ENCODE measurements around the gene ARAP1. TPM values are rescaled to one million over a fixed set of nuclear protein-coding genes. Genes with fewer than 3 reads are reported as not detected.

ARAP1 gene
- total and polyA plus RNA-seq, 2 of the 8 experiments (the other 6 are each of a cell fraction or from before 2014, with no cell fraction given), result 25.7 to 61.6 TPM

- H4K91ac ChIP-seq (replicated peaks; ENCODE audit: insufficient read length, low read length), result no peak overlapping the region
- H2BK12ac ChIP-seq (ENCODE audit: low read depth, low read length), result peak overlapping the region; percentile 97; the same call in 1 of the 2 replicates
- DNase-seq (ENCODE audit: low read depth in 1 of 2, low spot score in 2 of 2) (no peak), FAIRE-seq (no peak)
- CTCF ChIA-PET (ENCODE audit: partially characterized antibody), result interaction anchor here (0.9 to 4.5 kb wide), 8 partner anchors 15 to 496 kb away, joined by 3 to 18 read pairs (median 3); partner anchors contain the start of gene STARD10
- H3K79me2 ChIP-seq (ENCODE audit: control insufficient read depth in 1 of 2, insufficient read depth in 2 of 2, low read length in 2 of 2), result peaks cover 4 to 57% of the 10 kb centered on the region in 2 experiments; a peak in 3 of 4 replicates
- H4K20me1 ChIP-seq (replicated peaks in 1 of 2; ENCODE audit: control insufficient read depth in 1 of 2, insufficient read depth in 2 of 2, low read length in 2 of 2), result peaks cover 13 to 39% of the 10 kb centered on the region in 2 experiments
- no peak for TF ChIP-seq E2F6 (IDR thresholded peaks at IDR 0.05)
- TF ChIP-seq KDM1A (IDR thresholded peaks at IDR 0.05; ENCODE audit: borderline replicate concordance, low read length), result no peak
- no peak for TF ChIP-seq POLR2AphosphoS5 (IDR thresholded peaks at IDR 0.05; ENCODE audit: low read depth, low read length)
- no peak for TF ChIP-seq GTF2F1 (IDR thresholded peaks at IDR 0.05; ENCODE audit: borderline replicate concordance, low read depth, low read length)
- no peak for TF ChIP-seq CREB1 (IDR thresholded peaks at IDR 0.05)
- no peak for TF ChIP-seq BRCA1 (IDR thresholded peaks at IDR 0.05; ENCODE audit: low read depth, low read length)
- no peak for TF ChIP-seq SP4 (IDR thresholded peaks at IDR 0.05; ENCODE audit: low read length)
- no peak for TF ChIP-seq CBX5 (IDR thresholded peaks at IDR 0.05; ENCODE audit: low read depth, low read length)
- TF ChIP-seq EGR1 (IDR thresholded peaks at IDR 0.05; ENCODE audit: borderline replicate concordance, low read depth, low read length), result no peak
- no peak for TF ChIP-seq SIRT6 (IDR thresholded peaks at IDR 0.05; ENCODE audit: low read length)
- TF ChIP-seq USF2 (IDR thresholded peaks at IDR 0.05; ENCODE audit: low read length), result no peak
- peaks cover 26% of the 10 kb centered on the region for H3K79me1 ChIP-seq (ENCODE audit: low read depth, low read length)
- peak overlapping the region; percentile 75 for H2BK5ac ChIP-seq (ENCODE audit: low read depth, low read length)
- H3K14ac ChIP-seq (ENCODE audit: insufficient read length), result no peak overlapping the region
- H3K23me2 ChIP-seq (ENCODE audit: low read depth, low read length), result no peaks in the 10 kb centered on the region
- no peak overlapping the region for H3K9ac ChIP-seq (replicated peaks in 1 of 4; ENCODE audit: extremely low read depth in 1 of 4, low read depth in 3 of 4, low read length in 3 of 4)
- H3K4me3 ChIP-seq (ENCODE audit: extremely low read depth in 1 of 4, insufficient read depth in 2 of 4, low read depth in 3 of 4, low read length in 4 of 4), result no peak overlapping the region
- H2AFZ ChIP-seq (ENCODE audit: low read length), result no peak overlapping the region
- no peak overlapping the region for H4K5ac ChIP-seq (ENCODE audit: insufficient read length, low read depth, low read length)
- no peaks in the 10 kb centered on the region for H3K27me3 ChIP-seq (replicated peaks in 1 of 4; ENCODE audit: control insufficient read depth in 3 of 4, extremely low read depth in 1 of 4, insufficient read depth in 3 of 4, low read length in 3 of 4)
- peak overlapping the region; percentile 55; the same call in 1 of the 2 replicates for H2BK15ac ChIP-seq (ENCODE audit: low read length)
- no peak overlapping the region; the same call in 1 of the 2 replicates for H3K18ac ChIP-seq (ENCODE audit: extremely low read depth, low read length)
- no peak overlapping the region for H3K56ac ChIP-seq (replicated peaks; ENCODE audit: insufficient read length, low read depth, low read length)
- no peak overlapping the region for H2BK20ac ChIP-seq (ENCODE audit: low read length)
- POLR2A ChIA-PET (ENCODE audit: partially characterized antibody), result interaction anchor here (1.0 to 1.7 kb wide), 6 partner anchors 10 to 86 kb away, joined by 3 to 6 read pairs (median 3); partner anchors contain the start of gene ARAP1
- no peak overlapping the region for H3K27ac ChIP-seq (ENCODE audit: low read depth, low read length)
- H3K4me2 ChIP-seq (ENCODE audit: insufficient read depth in 1 of 2, low read depth in 2 of 2, low read length in 2 of 2), result no peak overlapping the region
- H3K36me3 ChIP-seq (ENCODE audit: control insufficient read depth in 2 of 4, insufficient read depth in 4 of 4, low read length in 3 of 4), result peaks cover 0 to 3% (median 0%) of the 10 kb centered on the region in 4 experiments; a peak in 1 of 8 replicates
- no peak overlapping the region for H4K8ac ChIP-seq (ENCODE audit: extremely low read depth, insufficient read depth, low read length)
- H3K4ac ChIP-seq (replicated peaks; ENCODE audit: insufficient read length, low read depth, low read length), result no peak overlapping the region
- no peak overlapping the region for H3K23ac ChIP-seq (ENCODE audit: insufficient read length)
- H3K4me1 ChIP-seq (replicated peaks in 1 of 4; ENCODE audit: control insufficient read depth in 3 of 4, insufficient read depth in 4 of 4, low read length in 3 of 4), result peaks cover 8 to 33% (median 23%) of the 10 kb centered on the region in 4 experiments
- no peaks in the 10 kb centered on the region for H3K9me3 ChIP-seq (ENCODE audit: insufficient read depth in 2 of 2, low read depth in 1 of 2, low read length in 1 of 2)
- WGBS, 2 experiments (ENCODE audit: extremely low coverage in 1 of 2, insufficient coverage in 1 of 2, insufficient read length in 1 of 2, insufficient replicate concordance in 2 of 2, low coverage in 1 of 2, low lambda C conversion rate in 2 of 2, missing lambda C conversion rate in 1 of 2), result 94% methylated on average over 2 of the region's 2 CpGs; no CpG with 5 or more reads in 1 of the 2 experiments
- H2BK120ac ChIP-seq (replicated peaks; ENCODE audit: low read depth, low read length), result no peak overlapping the region
- peak overlapping the region; percentile 97 for H2AK5ac ChIP-seq (ENCODE audit: low read depth, low read length)
These were observed 12.2 kb downstream of the ARAP1 start for GRCh38 chr11:72740060-72740424.

Measured in H1 (cell line).